IPS-NIHi7 (cell line): Measurements from ENCODE around the gene PICK1.

ENCODE experiments used
- DNase-seq: peaks from one replicate; pipeline ENCODE4 v3.0.0; 2012; ENCODE audit warnings: mixed read lengths; ENCODE audit errors: extremely low spot score

PICK1 gene

GRCh38 chr22:38087855-38088254 lies 30.7 kb downstream of the PICK1 start:
- DNase-seq, result no peak

DNA sequence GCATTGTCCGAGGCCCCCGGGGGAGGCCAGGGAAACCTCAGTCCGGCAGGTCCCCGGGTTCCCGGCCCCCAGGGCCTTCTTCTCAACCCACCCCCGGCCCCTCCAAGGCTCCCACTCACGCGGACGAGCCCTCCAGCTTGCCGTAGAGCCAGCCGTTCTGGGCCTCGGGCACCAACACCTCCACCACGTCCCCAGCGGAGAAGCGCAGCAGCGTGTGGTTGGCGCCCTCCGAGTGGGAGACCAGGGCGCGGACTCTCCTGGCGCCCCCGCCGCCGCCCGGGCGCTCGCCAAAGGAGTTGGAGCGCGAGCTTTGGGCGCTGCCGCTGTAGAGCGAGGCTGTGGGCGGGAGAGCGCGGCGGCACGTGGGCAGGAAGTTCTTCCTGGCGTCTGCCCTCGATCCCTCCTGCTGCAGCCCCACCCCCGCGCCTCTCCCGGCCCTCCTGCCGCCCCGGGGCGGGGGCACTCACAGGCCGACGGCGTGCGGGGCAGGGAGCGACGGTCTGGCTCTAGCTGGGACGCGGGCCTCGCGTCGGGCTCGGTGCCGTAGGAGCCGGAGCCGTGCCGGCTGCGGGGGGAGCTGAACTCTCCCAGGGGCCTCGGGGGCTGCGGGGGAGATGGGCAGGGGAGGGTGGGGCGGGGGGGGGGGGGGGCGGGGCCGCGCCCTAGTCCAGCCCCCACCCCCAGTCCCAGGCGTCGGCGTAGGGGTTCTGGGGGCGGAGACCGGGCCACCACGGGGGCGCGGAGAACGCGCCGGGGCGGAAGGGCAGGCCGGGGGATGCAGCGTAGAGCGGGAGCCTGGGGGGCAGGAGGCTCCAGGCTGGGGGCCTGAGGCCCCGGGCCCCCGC lies 31.6 kb downstream of the PICK1 start:
- no peak for DNase-seq

GRCh38 chr22:38089474-38089851 lies 32.3 kb downstream of the PICK1 start:
- DNase-seq, result no peak

DNA sequence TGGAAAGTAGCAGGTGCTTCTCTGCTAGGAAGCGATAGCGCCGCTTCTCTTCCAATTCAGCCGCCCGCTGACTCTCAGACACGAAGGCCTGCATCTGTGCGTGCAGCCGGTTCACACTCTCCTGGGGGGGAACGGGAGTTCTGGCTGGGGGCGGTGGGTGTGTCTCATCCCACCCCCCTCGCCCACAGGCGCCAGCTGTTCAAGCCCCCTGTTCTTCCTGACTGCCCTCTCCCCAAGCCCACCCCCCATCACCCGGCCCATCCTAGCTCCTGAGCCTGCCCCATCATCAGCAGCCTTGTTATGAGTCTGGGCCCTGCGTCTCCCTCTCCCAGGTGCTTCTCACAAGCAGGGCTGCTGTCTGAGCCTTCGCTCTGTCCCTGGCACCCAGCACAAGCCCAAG lies 39.9 kb downstream of the PICK1 start:
- DNase-seq, result no peak

DNA sequence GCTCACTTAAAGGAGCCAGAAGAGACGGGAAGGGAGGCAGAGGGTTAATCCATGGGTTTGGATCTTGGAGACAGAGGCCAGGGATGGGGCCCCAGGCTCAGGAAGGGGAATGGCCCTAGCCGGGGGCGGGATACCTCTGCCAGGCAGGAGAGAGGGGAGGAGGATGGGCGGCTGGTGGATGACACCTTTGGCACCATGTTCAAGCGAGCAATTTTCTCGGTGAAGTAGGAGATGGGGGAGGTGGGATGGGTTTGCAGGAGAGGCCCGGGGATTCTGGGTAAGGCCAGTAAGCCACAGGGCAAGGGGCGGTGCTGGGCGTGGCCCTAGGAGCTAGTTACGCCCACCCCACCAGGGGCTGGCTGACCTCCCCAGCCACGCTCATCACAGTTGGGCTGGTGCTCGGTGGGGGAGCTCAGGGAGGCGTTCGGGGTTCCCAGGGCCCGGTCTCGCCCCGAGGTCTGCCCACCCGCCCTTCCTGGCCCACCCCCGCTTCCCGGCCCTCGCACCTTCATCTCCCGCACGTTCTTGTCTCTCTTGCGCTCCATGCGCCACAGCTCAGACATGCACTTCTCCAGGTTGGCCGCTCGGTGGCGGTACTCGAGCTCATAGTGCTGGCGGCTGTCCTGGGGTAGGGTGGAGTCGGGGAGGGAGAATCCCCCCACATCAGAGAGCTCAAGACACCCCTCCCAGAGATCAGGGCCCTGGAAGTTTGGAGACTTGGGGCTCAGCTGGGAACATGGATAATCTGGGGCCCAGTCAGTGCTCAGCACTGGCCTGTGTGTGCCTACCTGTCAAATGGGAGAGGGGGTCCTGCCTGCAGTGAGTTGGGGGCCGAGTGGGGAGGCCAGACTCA lies 40.6 kb downstream of the PICK1 start:
- DNase-seq, result peak; percentile 92

DNA sequence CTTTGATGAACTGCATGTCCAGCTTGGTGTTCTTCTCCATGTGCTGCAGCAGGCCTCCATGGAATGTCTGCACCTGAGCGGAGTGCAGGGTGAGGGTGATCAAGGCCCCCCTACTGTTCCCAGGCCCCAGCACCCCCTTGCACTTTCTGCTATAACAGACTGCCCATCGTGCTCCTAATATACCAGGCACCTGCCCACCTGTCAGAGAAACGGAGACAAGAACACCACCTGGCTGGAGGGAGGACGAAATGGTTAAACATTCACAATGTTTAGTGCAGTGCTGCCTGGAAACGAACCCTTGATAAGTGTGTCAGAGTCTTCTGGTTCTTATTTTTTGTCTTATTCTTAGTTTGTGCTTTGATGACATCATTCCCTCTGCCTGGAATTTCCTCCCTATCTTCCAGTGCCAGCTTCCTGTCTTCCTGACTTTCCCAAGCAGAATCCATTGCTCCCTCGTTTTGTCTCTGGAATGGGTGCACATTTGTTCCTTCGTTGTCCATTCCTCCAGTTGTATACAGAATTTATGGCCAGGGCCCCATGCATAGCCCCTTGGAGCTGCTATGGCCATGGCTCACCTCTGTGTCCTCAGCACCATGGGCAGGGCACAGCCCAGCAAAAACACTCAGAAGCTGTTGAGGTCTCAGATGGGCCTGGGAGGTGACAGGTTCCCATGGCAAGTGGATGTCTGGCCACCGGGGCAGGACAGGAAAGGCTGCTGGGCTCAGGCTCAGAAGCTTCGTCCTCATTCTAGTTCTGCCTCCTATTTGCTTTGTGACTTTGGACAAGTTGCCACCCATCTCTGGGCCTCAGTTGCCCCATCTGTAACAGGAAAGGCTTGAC lies 41.4 kb downstream of the PICK1 start:
- no peak for DNase-seq

- DNase-seq, result no peak
These were observed 46.4 kb downstream of the PICK1 start for GRCh38 chr22:38103641-38104040.

- DNase-seq, result peak; percentile 75
These were observed 46.9 kb downstream of the PICK1 start for GRCh38 chr22:38104084-38104483.

DNA sequence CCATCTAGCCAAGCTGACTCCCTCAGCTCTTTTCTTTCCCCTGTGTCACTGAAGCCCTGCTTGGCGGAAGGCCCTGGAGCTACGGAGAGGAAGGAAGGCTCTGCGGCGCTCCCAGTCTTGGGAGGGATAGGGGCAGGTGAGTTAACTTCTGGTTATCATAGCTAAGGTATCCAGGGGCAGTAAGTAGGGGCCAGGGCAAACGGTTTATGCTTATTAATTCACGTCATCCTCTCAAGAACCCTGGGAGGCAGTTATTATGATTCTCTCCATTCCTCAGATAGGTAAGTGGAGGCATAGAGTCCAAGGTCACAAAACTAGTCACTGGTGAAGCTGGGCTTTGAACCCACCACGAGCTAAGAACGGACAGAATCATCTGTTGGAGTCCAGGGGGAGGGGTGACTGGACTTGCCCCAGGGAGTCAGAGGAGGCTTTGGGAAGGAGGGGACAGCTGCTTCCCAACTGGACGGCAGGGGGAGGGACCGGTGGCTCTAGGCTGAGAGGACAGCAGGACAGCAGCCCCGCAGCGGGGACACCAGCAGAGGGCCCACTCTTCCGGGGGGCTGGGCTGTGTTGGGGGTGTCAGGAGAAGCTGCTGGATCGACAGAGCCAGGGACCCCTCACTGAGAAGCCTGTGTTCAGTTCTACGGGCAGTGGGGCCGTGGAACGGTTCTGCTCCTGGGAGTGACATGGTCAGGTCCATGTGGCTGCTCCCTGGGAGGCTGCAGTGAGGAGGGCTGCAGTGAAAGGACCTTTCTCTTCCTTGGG lies 49.8 kb downstream of the PICK1 start:
- DNase-seq, result no peak

GRCh38 chr22:38107692-38108515 lies 50.7 kb downstream of the PICK1 start:
- DNase-seq, result no peak

GRCh38 chr22:38108561-38109319 lies 51.5 kb downstream of the PICK1 start:
- DNase-seq, result no peak

DNA sequence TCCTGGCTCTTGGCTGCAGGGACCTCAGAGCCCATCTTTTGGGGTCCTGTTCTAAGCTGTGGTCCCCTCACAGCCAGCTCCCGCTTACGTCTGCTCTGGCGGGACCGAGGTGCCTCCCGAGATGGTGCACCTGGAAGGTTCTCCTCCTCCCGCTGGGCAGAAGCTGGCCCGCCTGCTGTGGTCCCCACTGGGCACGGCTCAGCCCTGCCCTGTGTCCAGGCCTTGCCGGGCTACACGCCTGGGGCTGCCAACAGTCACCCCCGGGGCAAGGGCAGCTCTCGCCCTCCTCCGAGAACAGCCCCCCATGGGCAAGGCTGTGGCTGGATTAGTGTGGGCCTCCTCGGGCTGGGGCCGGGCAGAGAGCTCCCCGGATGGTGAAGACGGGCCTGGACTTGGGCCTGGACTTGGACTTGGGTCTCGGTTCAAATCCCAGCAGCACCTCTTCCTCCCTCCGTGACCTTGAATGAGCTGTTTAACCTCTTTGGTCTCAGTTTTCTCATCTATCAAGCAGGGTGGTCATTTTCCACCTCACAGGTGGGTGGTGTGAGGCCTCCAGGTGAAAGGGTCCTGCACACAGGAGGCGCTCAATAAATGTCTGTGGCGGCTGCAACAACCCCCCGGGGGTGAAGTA lies 52.3 kb downstream of the PICK1 start:
- no peak for DNase-seq

DNA sequence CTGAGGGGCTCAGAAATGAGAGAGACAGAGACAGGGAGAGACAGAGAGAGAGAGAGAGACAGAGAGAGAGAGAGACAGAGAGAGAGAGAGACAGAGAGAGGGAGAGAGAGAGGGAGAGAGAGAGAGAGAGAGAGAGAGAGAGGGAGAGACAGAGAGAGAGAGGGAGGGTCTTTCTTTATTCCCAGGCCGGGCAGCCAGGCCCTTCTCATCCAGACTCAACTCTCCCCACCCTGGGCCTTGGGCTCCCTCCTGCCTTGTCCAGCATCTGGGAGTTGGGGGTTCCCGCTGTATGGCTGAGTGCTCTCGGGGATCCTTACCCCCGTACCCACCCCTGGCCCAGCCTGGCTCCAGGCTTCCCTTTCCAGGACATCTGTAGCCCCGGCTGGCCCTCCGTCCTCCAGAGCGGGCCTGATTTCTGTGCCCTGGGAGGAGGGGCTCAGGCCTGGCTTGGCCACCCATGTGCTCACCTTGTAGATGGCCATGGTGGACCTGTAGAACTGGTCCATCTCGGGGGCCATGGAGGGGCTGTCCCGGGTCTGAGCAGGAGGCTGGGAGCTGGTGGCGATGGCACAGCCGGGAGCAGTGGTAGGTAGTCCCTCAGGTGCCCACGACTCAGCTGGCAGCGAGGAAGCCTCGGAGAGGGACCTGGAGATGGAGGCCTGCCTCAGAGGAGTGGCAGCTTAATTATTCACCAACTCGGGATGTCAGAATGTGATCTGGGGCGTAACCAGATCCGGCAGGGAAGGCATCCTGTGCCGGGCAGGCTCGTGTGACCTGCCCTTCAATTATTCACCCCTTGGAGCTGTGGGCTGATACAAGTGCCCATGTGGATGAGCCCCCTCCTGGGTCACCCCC lies 53.0 kb downstream of the PICK1 start, which contains the start of gene BAIAP2L2:
BAIAP2L2 (minus strand) TSS at position 677 of the 855 bp plus-strand sequence; CDS start at position 518, 159 bp downstream.
- no peak for DNase-seq

DNA sequence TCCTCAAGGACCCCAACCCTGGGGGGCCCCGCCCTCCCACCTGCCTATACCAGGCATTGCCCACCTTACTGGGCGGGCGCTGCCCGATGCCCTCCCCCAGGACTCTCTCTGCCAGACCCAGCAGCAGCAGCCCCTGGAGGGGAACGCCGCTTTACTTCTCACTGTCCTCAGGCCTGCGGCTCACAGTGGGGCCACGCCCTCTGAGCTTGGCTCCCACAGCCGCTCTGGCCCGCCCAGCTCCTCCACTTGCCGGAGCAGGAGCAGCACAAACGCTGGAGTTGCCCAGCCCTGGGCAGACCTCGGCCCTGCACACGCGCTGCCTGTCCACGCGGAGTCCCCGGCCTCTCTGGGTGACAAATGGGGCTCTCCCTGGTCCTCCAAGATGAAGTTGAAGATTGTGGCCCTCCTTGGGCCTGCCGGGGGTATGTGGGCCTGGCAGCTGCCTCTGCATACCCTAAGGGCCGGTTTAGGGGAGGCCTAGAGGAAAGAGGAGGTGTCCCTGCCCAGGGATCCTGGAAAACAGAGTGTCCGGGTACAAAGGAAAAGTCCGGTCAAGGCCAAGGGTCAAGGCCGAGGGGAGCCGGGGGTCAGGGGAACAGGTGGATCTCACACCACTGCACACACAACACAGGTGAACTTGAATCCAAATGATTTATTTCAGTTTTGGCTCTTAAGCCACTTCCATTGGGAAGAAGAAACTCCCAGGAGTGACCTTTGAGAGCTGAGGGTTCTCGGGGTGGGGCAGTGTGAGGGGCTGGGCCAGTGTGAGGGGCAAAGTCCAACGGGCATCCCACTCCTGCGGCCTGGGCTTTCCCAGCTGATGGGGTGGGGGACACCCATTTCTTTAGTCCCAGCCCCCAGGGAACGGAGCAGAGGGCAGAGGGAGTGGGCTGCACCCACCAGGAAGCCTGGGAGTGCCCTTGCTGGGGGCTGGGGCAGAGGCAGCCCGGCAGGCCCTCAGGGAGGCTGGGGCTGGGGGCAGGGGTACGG lies 54.0 kb downstream of the PICK1 start:
- DNase-seq, result peak; percentile 62

DNA sequence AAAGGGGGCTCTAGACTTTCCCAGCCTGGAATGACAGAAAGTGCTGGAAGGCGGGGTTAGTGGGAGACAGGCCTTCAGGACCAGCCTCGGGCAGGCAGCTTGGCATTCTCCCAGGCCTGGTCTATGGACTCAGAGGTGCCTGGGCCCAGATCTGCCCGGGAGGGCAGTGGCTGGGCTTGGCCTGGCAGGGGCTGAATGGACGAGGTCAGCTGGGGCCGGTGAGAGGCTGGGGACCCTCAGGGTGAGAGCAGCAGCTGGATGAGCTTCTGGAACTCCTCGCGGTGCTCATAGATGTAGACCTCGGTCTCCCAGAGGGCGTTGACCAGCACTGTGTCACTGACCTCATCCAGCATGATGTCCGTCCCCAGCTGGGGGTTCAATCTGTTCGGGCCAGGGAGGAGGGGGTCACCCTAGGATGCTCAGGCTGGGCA lies 54.7 kb downstream of the PICK1 start:
- no peak for DNase-seq

GRCh38 chr22:38112381-38112780 lies 55.2 kb downstream of the PICK1 start:
- no peak for DNase-seq
